ENCODE results near the gene GRB2.
"Not testable (repeated sequence)": the region's sequence is repeated elsewhere in the genome, so short reads cannot be mapped to it uniquely, and the experiment has no call there.

The GRB2 gene

DNA sequence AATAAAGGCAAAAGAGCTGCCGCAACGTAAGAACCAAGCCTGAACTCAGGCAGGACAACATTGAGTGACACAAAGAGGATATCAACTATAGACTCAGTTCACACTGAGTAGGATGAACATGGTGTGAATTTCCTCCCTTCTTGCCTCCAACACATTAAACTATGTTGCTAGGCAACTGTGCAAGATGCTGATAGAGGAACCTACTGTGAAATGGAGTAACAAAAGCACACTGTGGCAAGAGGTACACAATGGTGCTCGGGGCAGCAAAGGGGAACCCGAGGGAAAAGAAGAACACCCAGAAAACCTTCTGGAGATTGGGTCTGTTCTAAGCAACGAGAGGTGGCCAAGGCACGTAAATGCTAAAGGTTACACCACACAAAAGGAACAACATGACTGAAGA is 34.1 kb downstream of the GRB2 start:
- Histone ChIP-seq H3K4me1 (ENCODE audit: control insufficient read depth, insufficient read depth, low read length) (peaks cover 9% of the 10 kb centered on the region), H3K4me3 (ENCODE audit: low read length) (no peak overlapping the region), H3K27ac (ENCODE audit: low read depth, low read length) (no peak overlapping the region), H3K9ac (ENCODE audit: low read length) (no peak overlapping the region), H3K36me3 (ENCODE audit: control insufficient read depth, insufficient read depth, low read length) (no peaks in the 10 kb centered on the region), H3K27me3 (ENCODE audit: control insufficient read depth, insufficient read depth, low read length) (no peaks in the 10 kb centered on the region)

DNA sequence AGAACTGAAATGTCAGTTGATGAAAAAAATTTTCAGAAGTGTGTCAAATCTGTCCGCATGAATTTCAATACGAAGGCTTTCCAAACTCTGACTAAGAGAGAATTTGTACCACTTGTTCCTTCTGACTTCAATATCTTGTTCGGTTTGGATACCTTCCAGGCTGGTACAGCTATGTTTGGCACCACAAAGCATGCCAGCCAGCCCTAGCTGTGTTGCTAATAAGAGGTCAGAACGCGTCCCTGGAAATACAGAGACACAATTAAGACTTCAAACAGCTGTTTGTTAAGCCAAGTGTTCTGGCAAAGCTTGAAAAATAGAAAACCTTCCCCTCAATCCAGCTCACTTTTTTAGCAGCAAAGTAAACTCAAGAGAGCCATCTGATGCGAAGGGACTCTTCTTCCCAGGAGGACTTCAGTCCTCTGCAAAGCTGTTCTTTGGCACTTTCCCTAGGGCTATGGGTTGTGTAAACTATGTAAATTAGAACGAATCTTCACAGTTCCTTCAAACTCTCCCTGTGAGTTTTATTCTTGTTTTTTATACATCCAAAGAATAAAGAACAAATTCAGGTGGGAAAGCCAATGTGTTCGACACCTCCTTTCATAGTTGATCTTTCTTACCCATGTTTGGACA is 35.1 kb downstream of the GRB2 start:
- H3K27me3 ChIP-seq (ENCODE audit: control insufficient read depth, insufficient read depth, low read length): no peaks in the 10 kb centered on the region
- H3K27ac ChIP-seq (ENCODE audit: low read depth, low read length): peak overlapping the region; percentile 38
- H3K9ac ChIP-seq (ENCODE audit: low read length): no peak overlapping the region
- H3K4me3 ChIP-seq (ENCODE audit: low read length): no peak overlapping the region
- peaks cover 9% of the 10 kb centered on the region for H3K4me1 ChIP-seq (ENCODE audit: control insufficient read depth, insufficient read depth, low read length)
- no peaks in the 10 kb centered on the region for H3K36me3 ChIP-seq (ENCODE audit: control insufficient read depth, insufficient read depth, low read length)

DNA sequence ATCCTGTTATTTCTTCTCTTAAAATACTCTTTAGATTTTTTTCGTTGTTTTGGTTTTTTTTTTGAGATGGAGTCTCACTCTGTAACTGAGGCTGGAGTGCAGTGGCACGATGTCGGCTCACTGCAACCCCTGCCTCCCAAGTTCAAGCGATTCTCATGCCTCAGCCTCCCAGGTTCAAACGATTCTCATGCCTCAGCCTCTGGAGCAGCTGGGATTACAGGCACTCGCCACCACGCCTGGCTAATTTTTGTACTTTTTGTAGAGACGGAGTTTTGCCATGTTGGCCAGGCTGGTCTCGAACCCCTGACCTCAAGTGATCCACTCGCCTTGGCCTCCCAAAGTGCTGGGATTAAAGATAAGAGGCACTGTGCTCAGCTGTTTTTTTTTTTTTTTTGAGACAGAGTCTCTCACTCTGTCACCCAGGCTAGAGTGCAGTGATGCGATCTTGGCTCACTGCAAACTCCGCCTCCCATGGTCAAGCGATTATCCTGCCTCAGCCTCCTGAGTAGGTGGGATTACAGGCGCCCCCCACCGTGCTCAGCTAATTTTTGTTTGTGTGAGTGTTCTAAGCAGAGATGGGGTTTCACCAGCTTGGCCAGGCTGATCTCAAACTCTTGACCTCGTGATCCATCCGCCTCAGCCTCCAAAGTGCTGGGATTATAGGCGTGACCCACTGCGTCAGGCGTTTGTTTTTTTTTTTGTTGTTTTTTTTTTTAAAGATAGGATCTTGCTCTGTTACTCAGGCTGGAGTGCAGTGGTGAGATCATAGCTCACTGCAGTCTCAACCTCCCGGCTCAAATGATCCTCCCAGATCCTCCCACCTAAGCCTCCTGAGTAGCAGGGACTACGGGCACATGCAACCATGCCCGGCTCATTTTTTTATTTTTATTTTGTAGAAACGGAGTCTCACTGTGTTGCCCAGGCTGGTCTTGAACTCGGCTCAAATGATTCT is 37.4 kb downstream of the GRB2 start:
- H3K27me3 ChIP-seq (ENCODE audit: control insufficient read depth, insufficient read depth, low read length); H3K36me3 ChIP-seq (ENCODE audit: control insufficient read depth, insufficient read depth, low read length); H3K27ac ChIP-seq (ENCODE audit: low read depth, low read length); H3K4me1 ChIP-seq (ENCODE audit: control insufficient read depth, insufficient read depth, low read length); H3K4me3 ChIP-seq (ENCODE audit: low read length); H3K9ac ChIP-seq (ENCODE audit: low read length): not testable (repeated sequence)

DNA sequence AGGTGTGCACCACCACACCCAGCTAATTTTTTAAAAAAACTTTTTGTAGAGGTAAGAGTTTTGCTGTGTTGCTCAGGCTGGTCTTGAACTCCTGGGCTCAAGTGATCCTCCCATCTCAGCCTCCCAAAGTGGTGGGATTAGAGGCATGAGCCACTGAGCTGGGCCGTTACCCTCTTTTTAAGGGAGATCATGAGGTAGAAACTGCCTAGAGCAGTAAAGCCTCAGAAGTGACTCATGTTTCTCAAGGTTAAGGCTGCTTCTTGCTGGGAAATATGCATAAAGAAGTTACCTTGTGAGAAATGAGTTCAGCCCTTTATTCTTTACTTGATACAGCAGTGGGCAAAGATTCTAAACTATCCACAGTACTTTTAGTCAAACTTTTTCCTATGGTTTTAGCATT is 38.2 kb downstream of the GRB2 start:
- Histone ChIP-seq H3K9ac (ENCODE audit: low read length) (no peak overlapping the region), H3K27me3 (ENCODE audit: control insufficient read depth, insufficient read depth, low read length) (no peaks in the 10 kb centered on the region), H3K27ac (ENCODE audit: low read depth, low read length) (no peak overlapping the region), H3K36me3 (ENCODE audit: control insufficient read depth, insufficient read depth, low read length) (no peaks in the 10 kb centered on the region), H3K4me1 (ENCODE audit: control insufficient read depth, insufficient read depth, low read length) (peaks cover 9% of the 10 kb centered on the region), H3K4me3 (ENCODE audit: low read length) (no peak overlapping the region)

DNA sequence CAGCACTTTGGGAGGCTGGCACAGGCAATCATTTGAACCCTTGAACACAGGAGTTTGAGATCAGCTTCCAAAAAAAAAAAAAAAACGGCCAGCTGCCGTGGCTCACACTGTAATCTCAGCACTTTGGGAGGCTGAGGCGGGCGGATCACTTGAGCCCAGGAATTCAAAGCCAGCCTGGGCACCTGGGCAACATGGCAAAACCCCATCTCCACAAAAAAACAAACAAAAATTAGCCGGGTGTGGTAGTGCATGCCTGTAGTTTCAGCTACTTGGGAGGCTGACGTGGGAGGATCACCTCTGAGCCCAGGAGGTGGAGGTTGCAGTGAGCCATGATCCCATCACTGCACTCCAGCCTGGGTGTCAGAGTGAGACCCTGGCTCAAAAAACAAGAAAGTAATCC is 39.0 kb downstream of the GRB2 start:
- Histone ChIP-seq H3K27me3 (ENCODE audit: control insufficient read depth, insufficient read depth, low read length) (no peaks in the 10 kb centered on the region), H3K27ac (ENCODE audit: low read depth, low read length) (no peak overlapping the region), H3K36me3 (ENCODE audit: control insufficient read depth, insufficient read depth, low read length) (no peaks in the 10 kb centered on the region), H3K4me1 (ENCODE audit: control insufficient read depth, insufficient read depth, low read length) (peaks cover 9% of the 10 kb centered on the region), H3K9ac (ENCODE audit: low read length) (no peak overlapping the region), H3K4me3 (ENCODE audit: low read length) (no peak overlapping the region)

DNA sequence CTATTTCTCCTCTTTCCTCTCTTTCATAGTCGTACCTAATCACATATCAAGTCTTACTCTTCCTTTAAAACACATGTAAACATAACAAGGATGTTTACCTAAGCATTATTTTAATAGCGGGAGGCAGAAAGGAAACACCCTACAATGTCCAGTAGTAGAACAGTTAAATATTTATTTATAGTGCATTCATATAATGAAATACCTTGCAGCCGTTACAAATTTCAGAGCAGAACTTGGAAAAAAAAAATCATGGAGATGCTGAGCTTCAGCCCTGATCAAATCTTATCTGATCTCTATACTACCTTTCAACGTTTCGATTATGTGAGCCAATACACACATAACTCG is 39.6 kb downstream of the GRB2 start:
- no peak overlapping the region for H3K9ac ChIP-seq (ENCODE audit: low read length)

DNA sequence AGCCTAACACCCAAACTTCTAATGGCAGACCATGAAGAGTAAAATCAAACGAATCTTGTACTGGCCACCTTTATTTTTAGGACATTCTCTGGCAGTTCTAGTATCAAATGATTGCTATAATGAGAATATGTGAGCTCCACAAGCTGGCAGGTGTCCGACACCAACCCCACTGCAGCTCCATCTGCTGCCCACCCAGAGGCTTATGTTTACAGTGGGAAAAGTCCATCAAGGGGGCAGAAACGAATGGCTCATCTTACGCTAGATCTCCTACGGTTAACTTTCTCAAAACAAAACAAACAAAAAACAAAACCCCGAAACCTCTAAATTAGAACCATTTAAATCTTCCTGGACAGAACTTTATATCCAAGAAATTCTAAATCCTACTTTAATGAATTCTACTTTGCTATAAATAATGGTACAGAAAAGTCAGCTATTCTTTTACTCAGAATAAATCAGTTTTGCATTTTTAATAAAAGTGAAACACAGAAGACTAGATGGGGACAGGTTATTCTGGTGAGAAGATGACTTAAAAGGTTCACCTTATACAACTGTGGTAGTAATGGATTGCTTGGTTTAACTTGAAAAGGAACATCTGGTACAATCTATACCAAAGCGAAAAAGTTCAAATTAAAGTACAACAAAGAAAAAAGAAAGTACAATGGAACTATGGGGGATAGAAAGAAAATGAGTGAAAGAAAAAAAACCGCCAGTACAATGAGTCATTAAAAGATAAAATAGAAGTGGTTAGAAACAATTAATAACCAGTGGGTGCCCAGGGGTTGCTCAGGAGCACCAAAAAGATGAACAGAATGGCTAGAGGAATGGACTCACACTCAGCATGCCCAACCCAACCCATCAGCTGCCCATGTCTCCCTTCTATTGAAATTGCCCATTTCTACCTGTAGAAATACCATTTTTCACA is 40.2 kb downstream of the GRB2 start:
- H3K27me3 ChIP-seq (ENCODE audit: control insufficient read depth, insufficient read depth, low read length): no peaks in the 10 kb centered on the region
- H3K9ac ChIP-seq (ENCODE audit: low read length): no peak overlapping the region
- H3K36me3 ChIP-seq (ENCODE audit: control insufficient read depth, insufficient read depth, low read length): no peaks in the 10 kb centered on the region
- H3K27ac ChIP-seq (ENCODE audit: low read depth, low read length): no peak overlapping the region
- no peak overlapping the region for H3K4me3 ChIP-seq (ENCODE audit: low read length)
- peaks cover 5% of the 10 kb centered on the region for H3K4me1 ChIP-seq (ENCODE audit: control insufficient read depth, insufficient read depth, low read length)

More for the DNA sequence above, 39.6 kb downstream of the GRB2 start:
- no peak overlapping the region for H3K4me3 ChIP-seq (ENCODE audit: low read length)
- no peaks in the 10 kb centered on the region for H3K27me3 ChIP-seq (ENCODE audit: control insufficient read depth, insufficient read depth, low read length)
- no peaks in the 10 kb centered on the region for H3K36me3 ChIP-seq (ENCODE audit: control insufficient read depth, insufficient read depth, low read length)
- H3K27ac ChIP-seq (ENCODE audit: low read depth, low read length): no peak overlapping the region
- peaks cover 9% of the 10 kb centered on the region for H3K4me1 ChIP-seq (ENCODE audit: control insufficient read depth, insufficient read depth, low read length)

DNA sequence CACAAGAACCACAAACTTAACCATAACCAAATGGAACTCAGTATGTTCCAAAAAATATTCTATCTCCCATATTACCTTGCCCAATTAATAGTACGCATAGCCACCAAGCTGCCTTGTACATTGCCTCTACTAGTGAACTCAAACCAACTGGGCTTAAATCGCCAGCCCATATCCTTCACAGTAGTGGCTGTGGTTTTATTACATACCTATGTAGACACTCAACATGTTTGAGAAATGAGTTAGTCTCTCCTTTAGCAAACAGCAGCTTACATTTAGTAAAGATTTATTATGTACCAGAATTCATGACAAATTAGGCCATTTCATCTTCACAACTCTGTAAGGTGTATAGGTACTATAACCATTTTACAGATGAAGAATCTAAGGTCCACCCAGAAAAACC is 41.4 kb downstream of the GRB2 start:
- no peaks in the 10 kb centered on the region for H3K4me1 ChIP-seq (ENCODE audit: control insufficient read depth, insufficient read depth, low read length)
- H3K27ac ChIP-seq (ENCODE audit: low read depth, low read length): no peak overlapping the region
- H3K4me3 ChIP-seq (ENCODE audit: low read length): no peak overlapping the region
- no peak overlapping the region for H3K9ac ChIP-seq (ENCODE audit: low read length)
- H3K27me3 ChIP-seq (ENCODE audit: control insufficient read depth, insufficient read depth, low read length): no peaks in the 10 kb centered on the region
- H3K36me3 ChIP-seq (ENCODE audit: control insufficient read depth, insufficient read depth, low read length): no peaks in the 10 kb centered on the region

DNA sequence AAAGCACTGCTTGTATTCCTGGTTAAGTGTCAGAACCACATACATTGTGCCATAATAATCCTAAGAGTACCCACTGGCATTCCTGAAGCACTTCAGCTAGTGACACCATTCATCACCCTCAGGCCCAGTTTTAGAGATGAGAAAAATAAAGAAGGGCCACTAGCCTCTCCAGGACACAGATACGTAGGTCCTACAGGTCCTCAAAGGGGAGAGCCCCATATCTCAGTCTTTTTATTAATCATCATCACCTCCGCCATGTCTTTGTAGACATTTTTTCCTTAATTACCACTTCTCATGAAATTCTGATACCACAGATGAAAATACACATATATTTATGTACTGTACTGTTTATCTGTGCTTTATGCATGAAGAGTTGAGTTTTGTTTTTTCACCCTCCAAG is 43.5 kb downstream of the GRB2 start:
- no peaks in the 10 kb centered on the region for H3K27me3 ChIP-seq (ENCODE audit: control insufficient read depth, insufficient read depth, low read length)
- no peaks in the 10 kb centered on the region for H3K36me3 ChIP-seq (ENCODE audit: control insufficient read depth, insufficient read depth, low read length)
- H3K27ac ChIP-seq (ENCODE audit: low read depth, low read length): no peak overlapping the region
- no peak overlapping the region for H3K4me3 ChIP-seq (ENCODE audit: low read length)
- no peaks in the 10 kb centered on the region for H3K4me1 ChIP-seq (ENCODE audit: control insufficient read depth, insufficient read depth, low read length)
- no peak overlapping the region for H3K9ac ChIP-seq (ENCODE audit: low read length)

DNA sequence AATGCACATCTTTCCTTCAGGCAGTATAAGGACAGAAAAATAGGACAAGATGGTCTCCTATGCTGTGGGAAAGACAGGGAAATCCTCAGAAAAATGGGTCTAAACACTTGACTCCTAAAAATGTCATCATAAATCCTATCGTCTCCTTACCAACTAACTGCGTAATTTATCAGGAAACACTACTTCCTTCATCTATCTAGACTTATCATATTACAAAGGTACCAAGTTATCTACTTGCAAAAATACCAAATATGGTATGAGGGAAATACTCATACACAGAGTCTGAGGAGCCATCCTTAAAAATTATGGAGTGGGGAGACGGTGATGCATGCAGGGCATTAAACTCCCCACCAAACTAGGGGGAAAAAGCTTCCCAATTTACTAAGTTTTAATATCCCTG is 44.1 kb downstream of the GRB2 start:
- no peak overlapping the region for H3K27ac ChIP-seq (ENCODE audit: low read depth, low read length)
- no peak overlapping the region for H3K9ac ChIP-seq (ENCODE audit: low read length)
- no peak overlapping the region for H3K4me3 ChIP-seq (ENCODE audit: low read length)
- H3K4me1 ChIP-seq (ENCODE audit: control insufficient read depth, insufficient read depth, low read length): no peaks in the 10 kb centered on the region
- no peaks in the 10 kb centered on the region for H3K36me3 ChIP-seq (ENCODE audit: control insufficient read depth, insufficient read depth, low read length)
- no peaks in the 10 kb centered on the region for H3K27me3 ChIP-seq (ENCODE audit: control insufficient read depth, insufficient read depth, low read length)

DNA sequence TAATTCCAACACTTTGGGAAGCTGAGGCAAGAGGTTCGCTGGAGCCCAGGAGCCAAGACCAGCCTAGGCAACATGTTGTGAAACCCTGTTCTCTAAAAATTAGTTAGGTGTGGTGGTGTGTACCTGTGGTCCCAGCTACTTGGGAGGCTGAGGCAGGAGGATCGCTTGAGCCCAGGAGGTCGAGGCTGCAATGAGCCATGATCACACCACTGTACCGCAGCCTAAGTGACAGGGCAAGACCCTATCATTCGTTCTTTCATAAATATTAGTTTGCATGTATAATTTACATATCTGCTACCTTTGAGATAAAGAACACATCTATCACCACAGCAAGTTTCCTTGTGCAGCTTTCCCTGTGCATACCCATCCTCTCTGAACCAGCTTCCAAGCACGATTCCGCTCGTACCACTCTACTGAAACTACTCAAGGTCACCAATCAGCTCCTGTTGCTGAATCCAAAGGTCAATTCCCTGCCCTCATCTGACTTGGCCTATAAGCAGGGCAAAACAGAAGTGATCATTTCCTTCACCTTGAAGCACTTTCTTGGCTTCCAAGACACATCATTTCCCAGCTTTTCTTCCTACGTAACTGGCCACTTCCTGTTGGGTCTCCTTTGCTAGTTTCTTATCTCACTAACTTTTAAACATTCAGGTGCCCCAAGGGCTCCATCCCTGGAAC is 49.1 kb downstream of the GRB2 start:
- Histone ChIP-seq H3K9ac (ENCODE audit: low read length) (no peak overlapping the region), H3K36me3 (ENCODE audit: control insufficient read depth, insufficient read depth, low read length) (no peaks in the 10 kb centered on the region), H3K4me3 (ENCODE audit: low read length) (no peak overlapping the region), H3K27me3 (ENCODE audit: control insufficient read depth, insufficient read depth, low read length) (no peaks in the 10 kb centered on the region), H3K4me1 (ENCODE audit: control insufficient read depth, insufficient read depth, low read length) (peaks cover 8% of the 10 kb centered on the region), H3K27ac (ENCODE audit: low read depth, low read length) (no peak overlapping the region)

DNA sequence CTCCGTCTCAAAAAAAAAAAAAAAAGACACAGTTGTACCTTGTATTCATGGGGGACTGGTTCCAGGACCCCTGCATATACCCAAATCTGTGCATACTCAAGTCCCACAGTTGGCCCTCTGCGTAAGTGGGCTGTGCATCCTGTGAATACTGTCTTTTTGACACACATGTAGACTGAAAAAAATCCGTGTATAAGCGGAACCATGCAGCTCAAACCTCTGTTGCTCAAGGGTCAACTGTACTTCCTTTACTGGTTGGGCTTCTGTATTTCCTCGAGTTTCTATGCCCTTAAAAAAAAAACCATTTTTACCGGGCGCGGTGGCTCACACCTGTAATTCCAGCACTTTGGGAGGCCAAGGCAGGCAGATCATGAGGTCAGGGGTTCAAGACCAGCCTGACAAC is 52.3 kb downstream of the GRB2 start:
- no peak overlapping the region for H3K27ac ChIP-seq (ENCODE audit: low read depth, low read length)
- H3K36me3 ChIP-seq (ENCODE audit: control insufficient read depth, insufficient read depth, low read length): no peaks in the 10 kb centered on the region
- H3K4me1 ChIP-seq (ENCODE audit: control insufficient read depth, insufficient read depth, low read length): peaks cover 8% of the 10 kb centered on the region
- no peak overlapping the region for H3K9ac ChIP-seq (ENCODE audit: low read length)
- H3K4me3 ChIP-seq (ENCODE audit: low read length): no peak overlapping the region
- H3K27me3 ChIP-seq (ENCODE audit: control insufficient read depth, insufficient read depth, low read length): no peaks in the 10 kb centered on the region
